Stimulated activated CD4-positive, alpha-beta T cell treated with anti-CD3 and anti-CD28 coated beads, Interleukin-2, amount 100 ng/mL, for 24 hours (primary cell): ENCODE data around the gene CFAP53.

Source experiments
- DNase-seq, 2 donors: peaks; one replicate each; pipeline ENCODE4 v3.0.0-alpha.2; 2020

The CFAP53 gene

GRCh38 chr18:50192995-50193795, 73.1 kb downstream of the CFAP53 start:
- no peak for DNase-seq

GRCh38 chr18:50190926-50191325, 75.4 kb downstream of the CFAP53 start:
- no peak for DNase-seq

- no peak for DNase-seq
These were observed 76.1 kb downstream of the CFAP53 start for GRCh38 chr18:50190236-50190635.

- DNase-seq = no peak
These were observed 77.1 kb downstream of the CFAP53 start for GRCh38 chr18:50189160-50189559.

- DNase-seq = no peak
These were observed 77.6 kb downstream of the CFAP53 start for GRCh38 chr18:50188652-50189051.

- no peak for DNase-seq
These were observed 78.6 kb downstream of the CFAP53 start for GRCh38 chr18:50187659-50188058.

- no peak for DNase-seq
These were observed 79.9 kb downstream of the CFAP53 start for GRCh38 chr18:50186385-50186784.

- DNase-seq = no peak
These were observed 82.7 kb downstream of the CFAP53 start for GRCh38 chr18:50183556-50183955.

GRCh38 chr18:50182511-50182910, 83.8 kb downstream of the CFAP53 start:
- DNase-seq = no peak

- no peak for DNase-seq
These were observed 84.7 kb downstream of the CFAP53 start for GRCh38 chr18:50181590-50181989.

GRCh38 chr18:50179465-50179864, 86.8 kb downstream of the CFAP53 start:
- DNase-seq = no peak

- no peak for DNase-seq
These were observed 88.9 kb downstream of the CFAP53 start for GRCh38 chr18:50177294-50177992.
